GM19452 (cell line): ENCODE measurements around the gene CDH20.

ENCODE experiments used
- ATAC-seq: cut with Tn5 transposase; IDR thresholded peaks from one replicate; pipeline ENCODE4 v1.9.1; 2021; ENCODE audit not compliant: unreplicated experiment

CDH20 gene

DNA sequence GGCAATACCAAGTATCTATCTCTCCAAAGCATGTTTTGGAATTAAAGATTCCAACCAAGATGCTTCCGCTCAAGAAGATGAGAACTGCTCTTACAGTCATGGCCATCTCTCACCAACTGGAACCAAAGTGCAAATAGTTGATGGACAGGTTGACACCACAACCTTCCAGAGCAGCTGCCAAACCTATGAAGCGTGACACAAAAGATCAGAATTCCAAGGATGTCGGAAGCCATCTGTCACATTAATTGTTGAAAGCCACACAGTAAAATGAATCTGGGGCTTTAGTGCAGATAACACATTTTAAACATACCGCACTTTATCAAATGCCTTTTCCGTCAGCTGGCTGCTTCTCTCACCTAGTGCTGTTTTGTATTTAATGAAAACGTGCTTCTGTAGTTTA is 195.7 kb downstream of the CDH20 start:
- no peak for ATAC-seq

- ATAC-seq, result no peak
These were observed 197.5 kb downstream of the CDH20 start for GRCh38 chr18:61530681-61531080.

- ATAC-seq, result no peak
These were observed 198.0 kb downstream of the CDH20 start for GRCh38 chr18:61531182-61531581.

GRCh38 chr18:61531891-61532290 is 198.7 kb downstream of the CDH20 start:
- ATAC-seq, result no peak

- ATAC-seq, result no peak
These were observed 202.2 kb downstream of the CDH20 start for GRCh38 chr18:61535401-61535800.

DNA sequence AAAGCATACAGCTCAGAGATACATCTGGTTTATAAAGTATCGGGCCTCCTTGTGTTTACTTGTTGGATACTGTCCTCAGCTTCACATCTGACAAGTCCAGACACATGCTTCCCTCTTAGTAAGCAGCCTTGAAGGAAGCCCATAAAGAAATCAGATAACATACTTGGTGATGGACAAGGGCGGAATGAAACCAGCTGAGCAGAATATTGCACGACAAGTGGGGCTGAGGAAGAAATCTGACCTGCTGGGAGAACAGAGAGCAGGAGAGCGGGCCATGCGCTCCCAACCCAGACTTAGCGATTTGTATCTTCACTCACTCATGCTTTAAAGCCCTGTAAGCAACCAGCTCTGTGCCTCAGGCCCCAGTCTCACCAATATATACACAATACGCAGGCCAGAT is 208.4 kb downstream of the CDH20 start:
- ATAC-seq, result no peak

DNA sequence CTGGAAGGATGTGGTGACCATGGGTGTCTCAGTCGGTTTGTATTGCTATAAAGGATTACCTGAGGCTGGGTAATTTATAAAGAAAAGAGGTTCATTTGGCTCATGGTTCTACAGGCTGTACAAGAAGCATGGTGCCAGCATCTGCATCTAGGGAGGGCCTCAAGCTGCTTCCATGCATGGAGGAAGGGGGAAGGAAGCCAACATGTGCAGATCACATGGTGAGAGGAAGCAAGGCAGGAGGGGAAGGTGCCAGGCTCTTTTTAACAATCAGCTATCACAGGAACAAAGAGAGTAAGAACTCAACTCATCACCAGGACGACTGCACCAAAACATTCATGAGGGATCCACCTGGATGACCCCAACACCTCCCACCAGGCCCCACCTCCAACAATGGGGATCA is 209.4 kb downstream of the CDH20 start:
- ATAC-seq, result no peak

DNA sequence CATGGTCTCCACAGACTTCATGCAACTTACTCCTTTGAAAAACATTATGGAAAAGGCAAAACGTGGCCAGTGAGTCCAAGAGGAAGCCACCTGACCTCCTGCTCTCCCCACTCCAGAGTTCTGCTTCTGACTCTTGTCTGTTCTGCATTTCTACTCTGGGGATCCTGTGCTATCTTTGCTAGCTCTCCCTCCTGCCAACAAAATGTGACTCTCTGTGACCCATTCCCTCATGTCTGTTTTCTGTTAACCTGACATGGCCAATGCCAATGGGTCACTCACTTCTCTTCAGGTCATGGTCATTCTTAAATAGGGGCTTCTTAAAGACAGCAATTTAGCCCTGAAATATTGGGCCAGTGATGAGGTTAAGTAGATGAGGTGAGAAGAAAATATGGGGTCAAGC is 210.3 kb downstream of the CDH20 start:
- ATAC-seq, result no peak

GRCh38 chr18:61544178-61544577 is 210.9 kb downstream of the CDH20 start:
- no peak for ATAC-seq

GRCh38 chr18:61545281-61546245 is 212.3 kb downstream of the CDH20 start:
- no peak for ATAC-seq

DNA sequence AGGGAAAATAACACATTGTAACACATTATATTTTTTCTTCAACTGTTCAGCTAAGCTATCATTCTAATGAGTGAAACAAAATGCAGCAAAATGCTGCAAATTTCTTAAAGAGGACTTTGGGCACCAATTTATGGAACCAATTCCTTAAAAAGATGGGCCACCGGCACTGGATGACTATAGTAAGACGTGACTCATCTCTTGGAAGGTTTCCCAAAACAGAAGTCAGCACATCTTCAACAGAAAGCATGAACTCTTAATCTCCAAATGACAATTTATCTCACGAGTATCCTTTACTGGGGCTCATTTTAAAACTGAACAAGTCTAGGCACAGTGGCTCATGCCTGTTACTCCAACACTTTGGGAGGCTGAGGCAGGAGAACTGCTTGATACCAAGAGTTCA is 213.4 kb downstream of the CDH20 start:
- ATAC-seq, result no peak

DNA sequence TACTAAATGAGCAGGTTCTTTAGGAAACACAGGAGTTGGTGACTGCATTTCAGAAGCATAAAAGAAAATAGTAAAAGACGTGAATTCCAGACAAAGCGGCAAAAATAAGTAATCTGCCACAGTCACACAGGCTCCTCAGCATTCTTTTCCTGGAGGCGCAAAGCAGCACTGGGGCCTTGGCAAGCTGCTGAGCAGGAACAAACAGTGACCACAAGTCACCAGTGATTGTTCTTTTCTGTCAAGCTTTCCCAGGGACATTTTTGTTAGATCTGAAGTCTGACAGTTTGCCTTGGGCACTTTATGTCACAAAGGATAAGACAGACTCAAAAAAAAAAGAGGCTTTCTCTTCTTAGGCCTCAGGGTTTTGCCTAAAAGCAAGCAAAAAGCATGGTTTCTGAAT is 216.2 kb downstream of the CDH20 start:
- no peak for ATAC-seq

DNA sequence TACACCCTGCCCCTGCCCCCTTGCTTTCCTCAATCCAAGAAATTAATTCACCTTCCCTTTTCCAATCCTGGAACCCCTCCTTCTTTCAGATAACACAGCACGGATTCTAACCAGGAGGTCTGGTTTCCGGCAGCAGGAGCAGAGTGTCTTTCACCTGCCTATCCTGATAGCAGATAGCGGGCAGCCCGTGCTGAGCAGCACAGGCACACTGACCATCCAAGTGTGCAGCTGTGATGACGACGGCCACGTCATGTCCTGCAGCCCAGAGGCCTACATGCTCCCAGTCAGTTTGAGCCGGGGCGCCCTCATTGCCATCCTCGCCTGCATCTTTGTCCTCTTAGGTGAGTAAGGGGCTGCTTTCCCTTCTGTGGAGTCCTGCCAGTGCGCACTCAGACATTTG is 216.7 kb downstream of the CDH20 start:
- no peak for ATAC-seq

- ATAC-seq, result peak; percentile 62
These were observed 218.4 kb downstream of the CDH20 start for GRCh38 chr18:61551586-61551985.

DNA sequence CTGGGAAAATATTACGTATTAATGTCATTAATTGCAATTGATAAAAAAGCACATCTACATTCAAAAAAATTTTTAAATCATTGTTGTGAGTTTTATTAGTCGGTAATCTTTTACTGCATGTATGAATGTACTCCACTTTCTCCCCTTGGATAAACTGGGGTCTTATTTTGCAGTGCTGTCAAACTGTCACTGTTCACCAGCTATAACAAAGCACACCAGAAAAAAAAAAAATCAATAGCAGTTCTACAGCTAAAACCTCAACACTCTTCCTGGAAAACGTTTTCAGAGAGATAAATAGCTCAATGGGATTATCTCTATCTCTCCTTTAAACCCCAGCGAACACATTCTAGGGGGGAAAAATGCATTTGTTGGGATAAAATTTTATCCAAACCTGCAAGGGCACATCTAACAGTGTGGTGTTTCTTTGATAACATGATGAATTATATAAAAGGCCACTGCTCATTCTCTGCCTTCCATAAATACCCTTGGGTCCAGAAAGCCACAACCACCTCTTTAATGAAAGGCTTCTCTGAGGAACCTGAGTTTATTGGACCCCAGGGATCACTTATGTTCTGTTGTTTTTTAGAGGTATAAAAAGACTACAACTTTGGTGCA is 219.9 kb downstream of the CDH20 start:
- ATAC-seq, result no peak

DNA sequence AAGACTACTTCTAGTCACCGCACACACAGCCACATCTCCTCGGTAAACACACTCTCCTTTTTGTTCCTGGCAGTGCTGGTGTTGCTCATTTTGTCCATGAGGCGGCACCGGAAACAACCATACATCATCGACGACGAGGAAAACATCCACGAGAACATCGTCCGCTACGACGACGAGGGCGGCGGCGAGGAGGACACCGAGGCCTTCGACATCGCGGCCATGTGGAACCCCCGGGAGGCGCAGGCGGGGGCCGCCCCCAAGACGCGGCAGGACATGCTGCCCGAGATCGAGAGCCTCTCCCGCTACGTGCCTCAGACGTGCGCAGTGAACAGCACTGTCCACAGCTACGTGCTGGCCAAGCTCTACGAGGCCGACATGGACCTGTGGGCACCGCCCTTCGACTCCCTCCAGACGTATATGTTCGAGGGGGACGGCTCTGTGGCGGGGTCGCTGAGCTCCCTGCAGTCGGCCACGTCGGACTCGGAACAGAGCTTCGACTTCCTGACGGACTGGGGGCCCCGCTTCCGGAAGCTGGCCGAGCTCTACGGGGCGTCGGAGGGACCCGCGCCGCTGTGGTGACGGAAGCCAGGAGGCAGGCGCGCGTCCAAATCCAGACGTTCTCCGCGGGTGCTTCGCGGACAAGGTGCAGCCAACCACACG is 221.0 kb downstream of the CDH20 start:
- ATAC-seq, result no peak

DNA sequence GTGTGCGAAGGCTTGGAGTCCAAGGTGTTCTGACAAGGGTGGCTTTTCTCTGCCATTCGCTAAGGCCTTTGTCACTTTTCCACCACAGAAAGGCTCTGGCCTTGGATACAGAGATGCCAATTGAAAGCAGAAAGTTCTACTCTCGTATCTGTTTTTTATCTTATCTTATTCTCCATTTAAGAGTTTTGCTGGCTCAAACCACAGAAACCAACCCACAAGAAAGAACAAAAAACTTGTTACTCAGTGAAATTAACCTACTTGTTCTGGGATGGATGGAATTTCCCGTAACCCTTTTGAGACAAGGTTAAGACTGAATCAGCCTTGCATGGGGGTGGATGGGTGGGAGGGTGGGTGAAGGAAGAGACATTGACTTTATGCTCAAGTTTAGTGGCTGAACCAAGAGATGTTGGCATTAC is 221.7 kb downstream of the CDH20 start:
- ATAC-seq, result no peak

- ATAC-seq, result no peak
These were observed 223.1 kb downstream of the CDH20 start for GRCh38 chr18:61556316-61556715.

GRCh38 chr18:61556862-61557261 is 223.6 kb downstream of the CDH20 start:
- no peak for ATAC-seq

DNA sequence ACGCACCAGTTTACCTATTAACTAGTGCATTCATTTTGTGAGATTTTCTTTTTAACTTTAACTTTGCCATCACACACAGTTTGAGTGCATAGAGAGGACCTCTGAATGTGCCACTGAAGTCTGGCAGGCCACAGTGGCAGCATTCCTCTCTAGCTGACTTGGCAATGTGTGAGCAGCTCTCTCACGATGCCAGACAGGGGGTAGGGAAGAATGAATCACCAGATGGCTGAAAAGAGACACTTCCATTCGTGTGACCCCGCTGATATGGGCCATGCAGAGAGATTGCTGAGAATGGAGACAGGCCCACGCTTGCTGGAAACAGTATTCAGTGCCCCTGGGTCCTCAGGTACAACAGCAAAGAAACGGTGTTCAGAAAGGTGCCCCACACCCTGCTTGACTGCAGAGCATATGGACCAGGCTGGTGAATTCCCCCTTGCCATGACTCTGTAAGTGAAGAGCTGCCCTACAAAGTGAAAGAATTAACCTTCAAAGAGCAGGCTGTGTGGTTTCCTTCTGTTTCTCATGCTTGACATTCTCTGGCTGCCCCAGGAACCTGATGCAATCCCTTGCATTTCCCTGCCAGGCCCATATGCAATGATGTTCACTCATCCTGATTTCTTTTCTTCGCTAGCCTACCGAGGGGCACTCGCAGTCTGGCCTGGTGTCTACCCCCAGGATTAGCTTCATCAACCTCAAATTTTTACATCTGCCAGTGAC is 236.1 kb downstream of the CDH20 start:
- no peak for ATAC-seq

DNA sequence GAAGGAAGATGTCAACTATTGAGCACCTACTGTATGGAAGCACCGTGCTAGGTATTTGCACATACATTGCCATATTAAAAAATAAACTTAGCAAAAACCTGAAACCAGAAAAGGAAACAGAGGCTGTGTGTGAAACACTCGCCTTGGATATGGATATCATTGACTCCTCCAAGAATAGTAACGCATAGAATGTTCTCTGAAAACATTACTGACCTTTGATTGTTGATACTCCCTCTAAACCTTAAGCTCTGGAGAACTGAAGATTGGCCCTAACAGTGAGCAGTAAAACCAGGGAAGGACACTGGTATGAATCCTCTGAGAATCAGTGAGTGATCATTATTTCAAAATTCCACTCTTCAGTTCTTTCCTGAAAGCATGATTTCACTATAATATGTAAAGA is 236.8 kb downstream of the CDH20 start:
- no peak for ATAC-seq
